Fibroblast of lung (primary cell): Measurements from ENCODE around the gene SPSB1.

Experiments used
- EZH2 ChIP-seq: IDR thresholded peaks from 2 replicates; pipeline ENCODE4 v1.5.1; 2012; ENCODE audit warnings: low read length, control low read depth, mild to moderate bottlenecking; ENCODE audit errors: missing control alignments
- TF ChIP-seq, protein P1 (sequence below), 2 donors: IDR thresholded peaks in 1 of 2; conservative IDR thresholded peaks in 1 of 2; 1 replicate in 1 of 2; 2 replicates in 1 of 2; pipeline ENCODE4 v1.5.1; 2011 to 2012; ENCODE audit warnings: low read length in 2 of 2, control low read depth in 1 of 2, inconsistent platforms in 1 of 2, low read depth in 1 of 2, mild to moderate bottlenecking in 1 of 2

DNA sequence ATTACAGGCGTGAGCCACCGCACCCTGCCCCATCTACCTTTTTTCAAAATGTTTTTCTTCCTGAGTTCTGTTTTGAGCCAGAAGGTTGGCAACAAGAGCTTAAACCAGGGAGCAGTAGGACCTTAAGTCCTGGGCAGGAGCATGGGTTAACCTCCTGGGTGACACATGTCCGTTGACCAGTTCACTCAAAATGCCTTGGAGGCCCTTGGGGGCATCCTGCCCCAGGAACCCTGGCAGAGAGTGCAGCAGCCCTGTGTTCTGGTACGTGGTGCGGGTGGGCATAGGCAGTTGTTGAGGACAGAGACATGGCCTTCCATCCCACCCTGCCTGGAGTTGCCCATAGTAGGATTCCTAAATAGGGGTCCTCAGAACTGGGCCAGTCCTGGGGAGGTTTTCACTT is 46.5 kb upstream of the SPSB1 start:
- TF ChIP-seq, protein P1, sequence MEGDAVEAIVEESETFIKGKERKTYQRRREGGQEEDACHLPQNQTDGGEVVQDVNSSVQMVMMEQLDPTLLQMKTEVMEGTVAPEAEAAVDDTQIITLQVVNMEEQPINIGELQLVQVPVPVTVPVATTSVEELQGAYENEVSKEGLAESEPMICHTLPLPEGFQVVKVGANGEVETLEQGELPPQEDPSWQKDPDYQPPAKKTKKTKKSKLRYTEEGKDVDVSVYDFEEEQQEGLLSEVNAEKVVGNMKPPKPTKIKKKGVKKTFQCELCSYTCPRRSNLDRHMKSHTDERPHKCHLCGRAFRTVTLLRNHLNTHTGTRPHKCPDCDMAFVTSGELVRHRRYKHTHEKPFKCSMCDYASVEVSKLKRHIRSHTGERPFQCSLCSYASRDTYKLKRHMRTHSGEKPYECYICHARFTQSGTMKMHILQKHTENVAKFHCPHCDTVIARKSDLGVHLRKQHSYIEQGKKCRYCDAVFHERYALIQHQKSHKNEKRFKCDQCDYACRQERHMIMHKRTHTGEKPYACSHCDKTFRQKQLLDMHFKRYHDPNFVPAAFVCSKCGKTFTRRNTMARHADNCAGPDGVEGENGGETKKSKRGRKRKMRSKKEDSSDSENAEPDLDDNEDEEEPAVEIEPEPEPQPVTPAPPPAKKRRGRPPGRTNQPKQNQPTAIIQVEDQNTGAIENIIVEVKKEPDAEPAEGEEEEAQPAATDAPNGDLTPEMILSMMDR (conservative IDR thresholded peaks at IDR 0.05 in 1 of 2, IDR thresholded peaks at IDR 0.05 in 1 of 2; ENCODE audit: low read depth in 1 of 2, low read length in 2 of 2), result no peak
- no peak for TF ChIP-seq EZH2
